AG09319 (cell line): ENCODE data around the gene CTXN3.

Experiments
- DNase-seq: peaks from one replicate; pipeline ENCODE4 v3.0.0-alpha.2; 2010; ENCODE audit warnings: low read depth; ENCODE audit errors: extremely low read depth
- TF ChIP-seq, protein P1 (sequence below): IDR thresholded peaks from 2 replicates; pipeline ENCODE4 v1.5.1; 2011; ENCODE audit warnings: low read depth, mild to moderate bottlenecking, inconsistent platforms, low read length, moderate library complexity

The CTXN3 gene

DNA sequence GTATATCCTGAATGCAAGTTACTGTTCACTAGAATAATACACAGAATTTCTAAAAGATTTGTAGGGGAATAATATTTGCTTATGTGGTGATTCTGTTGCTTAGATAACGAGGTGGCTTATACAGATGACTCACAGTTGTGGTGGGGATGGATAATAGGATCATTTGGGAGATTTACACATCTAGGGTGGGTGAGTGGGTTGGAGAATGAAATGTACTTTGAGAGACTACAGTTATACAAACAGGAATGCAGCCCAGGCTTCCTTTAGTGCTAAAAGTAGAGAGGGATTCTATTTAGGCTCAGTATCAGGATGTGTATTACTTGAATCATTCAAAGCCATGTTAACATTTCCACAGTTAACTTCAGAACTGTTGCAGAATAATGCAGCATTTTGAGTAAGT, 1.8 kb downstream of the CTXN3 start:
- no peak for DNase-seq
- TF ChIP-seq, protein P1, sequence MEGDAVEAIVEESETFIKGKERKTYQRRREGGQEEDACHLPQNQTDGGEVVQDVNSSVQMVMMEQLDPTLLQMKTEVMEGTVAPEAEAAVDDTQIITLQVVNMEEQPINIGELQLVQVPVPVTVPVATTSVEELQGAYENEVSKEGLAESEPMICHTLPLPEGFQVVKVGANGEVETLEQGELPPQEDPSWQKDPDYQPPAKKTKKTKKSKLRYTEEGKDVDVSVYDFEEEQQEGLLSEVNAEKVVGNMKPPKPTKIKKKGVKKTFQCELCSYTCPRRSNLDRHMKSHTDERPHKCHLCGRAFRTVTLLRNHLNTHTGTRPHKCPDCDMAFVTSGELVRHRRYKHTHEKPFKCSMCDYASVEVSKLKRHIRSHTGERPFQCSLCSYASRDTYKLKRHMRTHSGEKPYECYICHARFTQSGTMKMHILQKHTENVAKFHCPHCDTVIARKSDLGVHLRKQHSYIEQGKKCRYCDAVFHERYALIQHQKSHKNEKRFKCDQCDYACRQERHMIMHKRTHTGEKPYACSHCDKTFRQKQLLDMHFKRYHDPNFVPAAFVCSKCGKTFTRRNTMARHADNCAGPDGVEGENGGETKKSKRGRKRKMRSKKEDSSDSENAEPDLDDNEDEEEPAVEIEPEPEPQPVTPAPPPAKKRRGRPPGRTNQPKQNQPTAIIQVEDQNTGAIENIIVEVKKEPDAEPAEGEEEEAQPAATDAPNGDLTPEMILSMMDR: no peak

DNA sequence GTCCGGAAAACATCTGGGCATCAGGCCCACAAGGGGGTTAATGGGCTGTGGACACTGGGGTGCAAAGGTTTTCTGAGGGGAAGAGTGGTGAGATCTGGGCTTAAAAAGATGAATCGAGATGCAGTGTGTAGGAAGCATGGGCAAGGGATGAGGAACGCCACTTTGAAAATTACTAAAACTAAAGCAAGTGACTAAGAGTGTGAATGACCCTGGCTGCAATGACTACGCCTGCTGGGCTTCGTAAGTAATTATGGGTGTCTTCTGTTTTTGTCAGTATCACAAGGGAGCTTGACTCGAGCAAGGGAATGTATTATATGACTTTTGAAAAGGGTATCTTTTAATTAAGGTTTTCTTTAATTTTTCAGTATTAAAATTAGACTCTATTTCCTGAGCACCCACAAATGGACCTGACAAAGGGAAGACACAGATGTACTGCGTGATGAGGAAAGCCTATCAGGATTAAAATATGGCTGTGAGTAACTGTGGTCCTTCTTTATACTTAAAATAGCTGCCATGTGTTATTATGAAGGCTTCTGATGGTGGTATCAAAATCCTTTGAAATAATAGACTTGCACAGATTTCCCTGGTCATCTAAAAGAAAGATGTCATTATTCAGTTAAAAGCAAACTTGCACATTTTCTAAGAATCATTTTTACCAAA, 4.2 kb downstream of the CTXN3 start:
- no peak for DNase-seq
- TF ChIP-seq, protein P1: no peak

DNA sequence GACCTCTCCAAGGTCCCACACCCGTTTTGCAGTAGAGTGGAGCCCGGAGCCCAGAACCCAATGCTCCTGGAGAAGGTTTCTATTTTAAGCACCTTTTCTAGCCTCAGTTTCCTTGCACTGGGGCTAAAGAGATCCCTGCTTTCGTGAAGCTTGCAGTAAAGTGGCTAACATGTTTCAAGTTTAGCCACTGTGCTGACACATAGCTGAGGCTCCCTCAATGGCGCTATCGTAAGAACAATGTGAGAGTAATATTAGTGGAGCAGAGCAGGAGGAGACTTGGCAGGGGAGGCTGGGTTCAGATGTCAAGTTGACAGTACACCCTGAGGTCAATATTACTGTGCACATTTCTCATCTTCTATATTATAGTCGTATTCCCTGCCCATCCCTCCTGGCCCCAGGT, 7.9 kb downstream of the CTXN3 start:
- DNase-seq: no peak
- TF ChIP-seq, protein P1: no peak

DNA sequence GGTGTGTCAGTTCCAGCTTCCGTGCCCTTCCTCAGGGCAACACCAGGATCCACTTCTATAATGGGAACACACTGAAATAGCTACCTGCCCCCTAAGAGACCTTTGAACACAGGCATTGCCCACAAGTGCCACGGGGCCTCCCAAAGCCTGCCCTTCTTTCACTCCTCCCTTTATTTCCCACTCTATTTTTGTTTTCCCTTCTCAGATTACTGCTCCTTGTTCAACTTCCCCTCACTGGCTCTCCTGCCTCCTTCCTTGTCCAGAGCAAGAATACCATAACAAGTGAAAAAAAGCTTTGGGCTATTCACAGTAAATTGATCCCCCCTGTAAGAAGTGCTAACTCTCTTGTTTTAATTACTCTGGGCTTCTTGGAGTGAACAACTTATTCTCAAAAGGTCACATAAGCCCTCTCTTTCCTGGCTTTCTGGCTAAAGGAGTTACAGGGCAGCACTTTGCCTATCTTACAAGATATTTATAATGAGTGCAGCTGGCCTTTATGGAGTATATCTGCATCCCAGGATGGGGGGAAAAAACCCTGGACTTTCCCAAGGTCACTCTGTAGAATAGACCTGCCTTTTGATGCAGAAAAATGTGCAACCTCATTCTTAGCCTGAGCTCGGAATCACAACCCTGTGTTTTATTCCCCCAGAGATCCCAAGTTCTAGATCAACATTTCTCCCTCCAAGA, 11.3 kb downstream of the CTXN3 start:
- TF ChIP-seq, protein P1: no peak

DNA sequence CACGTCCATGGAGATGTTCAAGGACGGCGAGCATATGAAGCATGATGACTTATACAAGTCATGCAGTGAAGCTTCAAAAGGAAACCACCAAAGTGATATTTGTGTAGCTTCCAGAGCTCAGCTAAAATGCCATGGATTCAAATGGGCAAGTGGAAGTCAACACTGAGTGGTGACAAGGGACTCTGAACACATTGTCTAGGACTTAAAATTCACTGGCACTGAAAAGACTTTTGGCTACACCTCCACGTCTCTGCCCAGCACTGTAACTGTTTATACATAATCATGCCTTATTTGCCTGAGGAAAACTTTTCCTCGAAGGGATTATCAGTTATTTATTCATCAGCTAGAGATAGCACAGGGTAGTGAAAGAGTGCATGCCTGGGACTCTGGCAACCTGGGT, 15.2 kb downstream of the CTXN3 start:
- no peak for DNase-seq
- TF ChIP-seq, protein P1: no peak

More for the DNA sequence above, 11.3 kb downstream of the CTXN3 start:
- DNase-seq: no peak

DNA sequence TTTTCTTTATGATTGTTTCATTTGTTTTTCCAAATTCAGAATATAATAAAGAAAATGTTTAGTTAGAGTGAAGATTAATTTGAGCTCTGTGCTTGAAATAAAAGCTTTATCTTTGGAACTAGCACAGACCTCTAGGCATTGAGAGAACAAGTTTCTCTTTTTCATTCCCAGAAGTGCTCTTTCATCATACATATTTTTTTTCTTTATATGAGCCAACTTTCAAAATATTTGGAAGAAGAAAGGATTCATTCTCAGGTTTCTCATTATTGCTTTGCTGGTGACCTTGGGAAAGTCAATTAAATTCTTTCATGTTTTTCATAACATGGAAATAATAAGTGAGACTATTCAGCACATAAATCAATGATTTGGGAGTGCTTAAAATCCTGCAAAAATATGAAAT, 16.8 kb downstream of the CTXN3 start:
- DNase-seq: no peak
- TF ChIP-seq, protein P1: no peak

DNA sequence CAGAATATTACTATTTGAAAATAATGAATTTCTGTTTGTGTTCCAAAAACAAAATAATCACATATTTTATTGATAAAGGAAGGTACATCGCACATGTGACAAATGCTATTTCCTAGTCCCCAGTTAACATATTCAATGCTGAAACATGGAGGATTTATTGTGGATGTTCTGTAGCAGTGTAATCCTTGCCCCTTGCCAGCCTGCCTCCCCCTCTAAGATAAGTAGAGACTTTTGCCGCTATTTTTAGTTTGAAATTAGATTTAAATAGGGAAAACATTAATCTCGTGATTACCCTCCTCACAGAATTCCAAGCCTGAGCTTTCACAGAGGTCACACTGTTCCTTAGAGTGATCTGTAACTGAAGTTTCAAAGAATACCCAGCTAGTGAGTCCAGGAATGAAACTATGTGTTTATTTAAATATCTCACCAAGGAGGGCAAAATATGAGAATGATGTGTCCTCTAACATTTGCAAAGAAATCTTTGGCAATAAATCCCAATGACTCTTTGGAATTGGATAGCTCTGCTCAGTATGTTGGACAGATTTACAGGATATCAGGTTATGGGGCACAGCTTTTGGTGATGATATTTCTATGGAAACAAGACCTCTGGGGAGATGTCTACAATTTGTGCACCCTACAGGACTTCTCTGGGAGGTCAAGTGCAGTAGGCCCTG, 17.3 kb downstream of the CTXN3 start:
- no peak for DNase-seq
- TF ChIP-seq, protein P1: no peak
